Cardiac muscle cell (in vitro differentiated cells and primary cell): Measurements from ENCODE around the gene NATD1. TPM values are rescaled to one million over a fixed set of nuclear protein-coding genes. Genes with fewer than 3 reads are reported as not detected.

Source experiments
- DNase-seq, 2 donors: peaks; one replicate each; pipeline versions ENCODE4 v3.0.0 to v3.0.0-alpha.2; 2010 to 2017; ENCODE audit warnings: low read depth in 1 of 2, low spot score in 1 of 2
- H3K27ac ChIP-seq: fragments of 200-600 bp; sonication (generic); 2 replicates; pipeline ENCODE4 v1.5.1; 2016
- H3K27me3 ChIP-seq: fragments of 200-600 bp; sonication (generic); 2 replicates; pipeline ENCODE4 v1.6.0; 2016; ENCODE audit warnings: control low read depth
- H3K36me3 ChIP-seq: fragments of 200-600 bp; sonication (generic); 2 replicates; pipeline ENCODE4 v1.5.1; 2016; ENCODE audit warnings: control low read depth
- H3K4me1 ChIP-seq: fragments of 200-600 bp; sonication (generic); 2 replicates; pipeline ENCODE4 v1.8.1; 2017; ENCODE audit warnings: low read depth, mild to moderate bottlenecking, mixed run types
- H3K4me3 ChIP-seq: fragments of 200-600 bp; sonication (generic); 2 replicates; pipeline ENCODE4 v1.5.1; 2016; ENCODE audit warnings: mild to moderate bottlenecking
- H3K9me3 ChIP-seq: fragments of 200-600 bp; sonication (generic); 2 replicates; pipeline ENCODE4 v1.5.1; 2017; ENCODE audit warnings: low read depth, mild to moderate bottlenecking, control low read depth
- polyA plus RNA-seq: library from polyadenylated mRNA; unstranded; fragments of >200 nt; fragmentation: Nextera tagmentation; extraction: Ambion mirVana; gene quantifications from 2 replicates; pipeline ENCODE4 v1.2.1, GENCODE V29; 2016
- total RNA-seq: library from RNA; depleted of rRNA; stranded (reverse); fragments of >200 nt; gene quantifications from 2 replicates; pipeline ENCODE4 v1.2.3, GENCODE V29; 2016
- TF ChIP-seq, protein P1 (sequence below): IDR thresholded peaks from 2 replicates; pipeline ENCODE4 v1.5.1; 2012; ENCODE audit warnings: low read depth, mild to moderate bottlenecking, low read length

The NATD1 gene
- total and polyA plus RNA-seq, 2 experiments from 2014 or later: 12.7 to 28.4 TPM

DNA sequence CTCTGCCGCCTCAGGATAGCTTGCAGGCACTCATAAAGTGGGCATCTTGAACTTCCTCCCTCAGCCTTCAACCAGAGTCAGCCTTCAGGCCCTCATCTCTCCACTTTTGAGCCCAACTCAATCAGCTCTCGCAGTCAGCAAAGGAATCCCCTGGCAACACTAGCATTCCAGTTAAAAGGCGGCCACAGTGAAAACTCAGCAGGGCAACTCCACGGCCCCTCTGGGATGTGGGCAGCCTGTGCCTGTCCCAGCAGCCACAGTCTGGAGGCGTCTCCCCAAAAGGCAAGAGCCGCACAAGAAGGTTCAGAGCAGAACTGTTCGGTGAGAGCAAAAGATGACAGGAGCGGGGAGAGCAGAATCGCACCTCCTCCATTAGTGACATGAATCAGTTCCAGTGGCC, 48.3 kb downstream of the NATD1 start:
- TF ChIP-seq, protein P1, sequence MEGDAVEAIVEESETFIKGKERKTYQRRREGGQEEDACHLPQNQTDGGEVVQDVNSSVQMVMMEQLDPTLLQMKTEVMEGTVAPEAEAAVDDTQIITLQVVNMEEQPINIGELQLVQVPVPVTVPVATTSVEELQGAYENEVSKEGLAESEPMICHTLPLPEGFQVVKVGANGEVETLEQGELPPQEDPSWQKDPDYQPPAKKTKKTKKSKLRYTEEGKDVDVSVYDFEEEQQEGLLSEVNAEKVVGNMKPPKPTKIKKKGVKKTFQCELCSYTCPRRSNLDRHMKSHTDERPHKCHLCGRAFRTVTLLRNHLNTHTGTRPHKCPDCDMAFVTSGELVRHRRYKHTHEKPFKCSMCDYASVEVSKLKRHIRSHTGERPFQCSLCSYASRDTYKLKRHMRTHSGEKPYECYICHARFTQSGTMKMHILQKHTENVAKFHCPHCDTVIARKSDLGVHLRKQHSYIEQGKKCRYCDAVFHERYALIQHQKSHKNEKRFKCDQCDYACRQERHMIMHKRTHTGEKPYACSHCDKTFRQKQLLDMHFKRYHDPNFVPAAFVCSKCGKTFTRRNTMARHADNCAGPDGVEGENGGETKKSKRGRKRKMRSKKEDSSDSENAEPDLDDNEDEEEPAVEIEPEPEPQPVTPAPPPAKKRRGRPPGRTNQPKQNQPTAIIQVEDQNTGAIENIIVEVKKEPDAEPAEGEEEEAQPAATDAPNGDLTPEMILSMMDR: no peak
- Histone ChIP-seq H3K4me1 (peaks cover 13% of the 10 kb centered on the region), H3K27ac (peak overlapping the region; percentile 14), H3K4me3 (no peak overlapping the region), H3K9me3 (no peaks in the 10 kb centered on the region), H3K27me3 (no peaks in the 10 kb centered on the region), H3K36me3 (no peaks in the 10 kb centered on the region)
- DNase-seq: no peak

DNA sequence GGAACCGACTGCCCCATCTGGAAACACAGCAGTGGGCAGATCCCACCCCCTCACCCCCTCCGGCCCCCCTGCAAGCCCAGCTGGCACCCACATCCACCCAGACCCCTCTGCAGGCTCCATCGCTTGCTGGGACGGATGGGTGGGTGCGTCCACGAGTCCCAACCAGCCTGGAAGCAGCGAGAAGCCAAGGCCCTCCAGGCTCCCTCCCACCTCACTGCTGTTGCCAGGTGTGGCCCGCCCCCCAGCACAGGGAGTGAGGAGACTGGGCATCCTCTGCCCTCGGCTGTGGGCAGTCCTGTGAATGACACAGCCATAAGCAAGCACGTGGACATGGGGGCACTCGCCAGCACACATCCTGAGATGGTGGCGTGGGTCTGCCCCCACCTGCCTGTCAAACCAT, 50.7 kb downstream of the NATD1 start:
- H3K9me3 ChIP-seq: no peaks in the 10 kb centered on the region
- DNase-seq: no peak
- peaks cover 9% of the 10 kb centered on the region for H3K36me3 ChIP-seq
- TF ChIP-seq, protein P1: no peak
- no peaks in the 10 kb centered on the region for H3K27me3 ChIP-seq
- no peak overlapping the region for H3K27ac ChIP-seq
- H3K4me1 ChIP-seq: peaks cover 14% of the 10 kb centered on the region
- no peak overlapping the region for H3K4me3 ChIP-seq

DNA sequence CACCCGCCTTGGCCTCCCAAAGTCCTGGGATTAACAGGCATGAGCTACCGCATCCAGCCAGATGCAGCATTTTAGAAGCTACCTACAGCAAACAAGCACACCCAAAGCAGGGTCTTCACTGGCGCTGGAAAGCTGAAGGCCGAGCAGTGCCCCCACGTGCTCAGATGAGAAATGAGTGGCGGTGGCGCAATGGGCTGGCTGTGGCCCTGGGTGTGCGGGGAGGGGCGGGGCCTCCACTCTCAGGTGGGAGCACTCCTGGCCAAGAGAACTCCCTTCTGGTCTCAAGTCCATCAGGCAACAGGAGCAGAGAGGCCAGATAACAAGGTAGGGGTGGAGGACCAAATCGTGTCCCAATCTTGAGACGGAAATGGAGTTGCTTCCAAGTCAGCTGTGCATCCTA, 51.3 kb downstream of the NATD1 start:
- Histone ChIP-seq H3K27me3 (no peaks in the 10 kb centered on the region), H3K36me3 (peaks cover 12% of the 10 kb centered on the region), H3K9me3 (no peaks in the 10 kb centered on the region), H3K27ac (no peak overlapping the region), H3K4me3 (no peak overlapping the region), H3K4me1 (peaks cover 14% of the 10 kb centered on the region)
- DNase-seq: no peak
- TF ChIP-seq, protein P1: no peak

DNA sequence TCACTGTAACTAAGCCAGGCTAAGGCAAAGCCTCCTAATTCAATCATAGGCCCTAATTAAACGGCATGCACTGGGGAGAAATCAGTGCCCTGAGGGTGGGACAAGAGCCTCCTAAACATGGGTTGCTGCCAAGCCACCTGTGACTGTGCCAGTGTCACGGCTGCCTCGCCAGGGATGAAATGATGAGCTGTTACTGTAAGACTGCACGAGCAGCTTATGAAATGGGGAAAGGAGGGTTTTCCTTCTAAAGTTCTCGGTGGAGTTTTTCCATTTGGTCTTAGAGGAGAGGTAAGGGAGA, 52.0 kb downstream of the NATD1 start:
- Histone ChIP-seq H3K4me1 (peaks cover 14% of the 10 kb centered on the region), H3K27me3 (no peaks in the 10 kb centered on the region), H3K27ac (peak overlapping the region; percentile 79), H3K4me3 (no peak overlapping the region), H3K36me3 (peaks cover 12% of the 10 kb centered on the region), H3K9me3 (no peaks in the 10 kb centered on the region)
- TF ChIP-seq, protein P1: no peak
- DNase-seq: no peak

DNA sequence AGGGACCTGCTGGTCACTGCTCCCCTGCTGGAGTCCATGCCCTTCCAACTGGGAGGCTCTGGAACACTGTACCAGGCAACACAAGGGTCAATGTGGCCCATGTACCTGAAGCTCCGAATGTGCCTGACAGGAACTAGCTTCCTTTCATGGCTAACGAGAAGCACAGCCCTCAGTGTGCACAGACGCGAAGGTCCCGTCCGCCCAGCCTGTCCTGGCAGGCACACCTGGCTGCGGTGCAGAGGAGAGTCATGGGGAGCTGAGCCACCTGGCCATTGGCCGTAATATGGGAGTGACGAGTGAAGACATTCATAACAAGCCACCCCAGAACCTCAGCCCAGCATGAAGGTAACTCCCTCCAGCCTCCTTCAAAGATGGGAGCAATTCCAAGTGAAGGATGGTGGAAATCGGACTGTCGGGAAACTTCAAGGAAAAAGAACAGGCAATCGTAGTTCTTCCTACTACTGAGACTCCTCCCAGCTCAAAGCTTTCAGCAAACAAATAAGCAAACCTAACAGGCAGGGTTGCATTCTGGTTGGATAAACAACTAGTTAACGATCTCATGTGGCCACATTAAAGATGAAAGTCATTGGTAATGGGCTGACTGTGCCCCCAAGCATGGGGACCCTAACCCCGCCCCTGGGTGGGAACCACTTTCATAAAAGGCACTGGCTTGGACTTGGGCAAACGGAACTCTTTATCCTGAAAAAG, 52.5 kb downstream of the NATD1 start:
- Histone ChIP-seq H3K27me3 (no peaks in the 10 kb centered on the region), H3K36me3 (peaks cover 12% of the 10 kb centered on the region), H3K27ac (peak overlapping the region; percentile 79), H3K9me3 (no peaks in the 10 kb centered on the region), H3K4me1 (peaks cover 14% of the 10 kb centered on the region), H3K4me3 (no peak overlapping the region)
- no peak for DNase-seq
- TF ChIP-seq, protein P1: no peak

DNA sequence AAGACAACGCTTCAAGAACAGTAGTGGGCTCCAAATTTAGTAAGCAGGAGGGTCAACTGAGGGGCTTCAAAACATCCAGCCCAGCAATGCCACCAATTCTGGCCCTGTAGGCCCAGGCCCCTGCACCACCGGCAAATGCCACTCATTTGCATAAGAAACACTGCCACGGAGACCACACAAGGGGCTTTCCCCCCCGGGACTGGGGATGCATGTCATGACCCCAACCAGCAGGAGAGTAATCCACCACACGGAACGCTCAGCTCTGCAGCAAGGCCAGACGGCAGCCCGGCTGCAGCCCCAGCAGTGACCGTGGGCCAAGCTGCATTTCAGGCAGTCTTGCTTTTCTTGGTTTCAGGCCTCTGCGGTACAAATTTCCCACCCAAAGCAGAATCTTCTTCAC, 53.4 kb downstream of the NATD1 start:
- no peak for DNase-seq
- TF ChIP-seq, protein P1: no peak
- Histone ChIP-seq H3K4me3 (no peak overlapping the region), H3K4me1 (peaks cover 7% of the 10 kb centered on the region), H3K27ac (peak overlapping the region; percentile 79), H3K27me3 (no peaks in the 10 kb centered on the region), H3K9me3 (no peaks in the 10 kb centered on the region), H3K36me3 (peaks cover 12% of the 10 kb centered on the region)
